Endothelial cell of umbilical vein (primary cell): Measurements from ENCODE around the gene LMO7. TPM values are rescaled to one million over a fixed set of nuclear protein-coding genes. Genes with fewer than 3 reads are reported as not detected.

ENCODE experiments used
- BruUV-seq: library from RNA; stranded (reverse); fragments of 400-500 nt; replicated peaks from 2 replicates; lab custom pipeline; 2021; lab: Mats Ljungman, UMichigan
- CTCF ChIA-PET: fragments of 300-600, 350-600 bp; sonication (Branson Sonifier 250); formaldehyde crosslinking; loops from one replicate; lab custom pipeline; 2021; ENCODE audit warnings: antibody characterized with exemption, inconsistent platforms; lab: Charles Lee
- POLR2A ChIA-PET: fragments of 300-600, 350-600 bp; sonication (Branson Sonifier 250); formaldehyde crosslinking; loops from one replicate; lab custom pipeline; 2021; ENCODE audit warnings: antibody characterized with exemption, inconsistent platforms; lab: Charles Lee
- DNase-seq: peaks from one replicate; pipeline ENCODE4 v3.0.0-alpha.2; 2011; ENCODE audit warnings: low read depth, low spot score
- FAIRE-seq: peaks from 2 replicates; lab custom pipeline; 2011; peaks lifted over from hg19 to GRCh38; lab: Jason Lieb, UNC
- H2AFZ ChIP-seq: 2 replicates; pipeline ENCODE4 v1.6.0; 2012; ENCODE audit warnings: low read depth, low read length, control low read depth, inconsistent platforms
- H3K27ac ChIP-seq: 2 replicates; pipeline ENCODE4 v1.5.1; 2011; ENCODE audit warnings: low read depth, mild to moderate bottlenecking, control low read depth, low read length, moderate library complexity; ENCODE audit not compliant: insufficient read depth
- H3K27me3 ChIP-seq, 2 experiments: 2 replicates each; pipeline versions ENCODE4 v1.6.0 to v1.6.1; 2011; ENCODE audit warnings: low read length in 2 of 2, mixed read lengths in 1 of 2; ENCODE audit not compliant: control insufficient read depth in 2 of 2, insufficient read depth in 2 of 2
- H3K36me3 ChIP-seq, 2 experiments: 2 replicates in 1 of 2; 3 replicates in 1 of 2; pipeline ENCODE4 v1.5.1; 2011; ENCODE audit warnings: low read length in 2 of 2, mild to moderate bottlenecking in 1 of 2, moderate library complexity in 1 of 2; ENCODE audit not compliant: control insufficient read depth in 2 of 2, insufficient read depth in 2 of 2; ENCODE audit errors: extremely low read depth in 1 of 2
- H3K4me1 ChIP-seq: 3 replicates; pipeline ENCODE4 v1.5.1; 2011; ENCODE audit warnings: mild to moderate bottlenecking, low read length; ENCODE audit not compliant: control insufficient read depth, insufficient read depth; ENCODE audit errors: extremely low read depth
- H3K4me2 ChIP-seq: 2 replicates; pipeline ENCODE4 v1.6.1; 2011; ENCODE audit warnings: low read length, control low read depth, mixed read lengths; ENCODE audit not compliant: insufficient read depth
- H3K4me3 ChIP-seq, 3 experiments: fragments of 200-600 bp in 1 of 3; sonication (generic), shearing (Covaris generic) in 1 of 3; replicated peaks in 1 of 3; 2 replicates each; pipeline ENCODE4 v1.5.1; 2011 to 2016; ENCODE audit warnings: control low read depth in 3 of 3, low read length in 3 of 3, mild to moderate bottlenecking in 2 of 3, inconsistent platforms in 1 of 3, low read depth in 1 of 3, moderate library complexity in 1 of 3; ENCODE audit not compliant: insufficient read depth in 1 of 3
- H3K79me2 ChIP-seq: 2 replicates; pipeline ENCODE4 v1.6.0; 2012; ENCODE audit warnings: low read length, inconsistent platforms; ENCODE audit not compliant: control insufficient read depth, insufficient read depth
- H3K9ac ChIP-seq: replicated peaks from 2 replicates; pipeline ENCODE3; 2011; ENCODE audit warnings: low read length, control low read depth; ENCODE audit not compliant: insufficient read depth; ENCODE audit errors: extremely low read depth
- H3K9me1 ChIP-seq: replicated peaks from 3 replicates; pipeline ENCODE4 v1.6.0; 2011; ENCODE audit warnings: mild to moderate bottlenecking, low read length; ENCODE audit not compliant: control insufficient read depth, insufficient read depth; ENCODE audit errors: extremely low read depth
- H3K9me3 ChIP-seq: replicated peaks from 2 replicates; pipeline ENCODE4 v1.5.1; 2012; ENCODE audit warnings: low read length, inconsistent platforms; ENCODE audit not compliant: control insufficient read depth, insufficient read depth
- H4K20me1 ChIP-seq: replicated peaks from 2 replicates; pipeline ENCODE3; 2011; ENCODE audit warnings: mild to moderate bottlenecking, low read length; ENCODE audit not compliant: control insufficient read depth, insufficient read depth; ENCODE audit errors: extremely low read depth
- EZH2 ChIP-seq: IDR thresholded peaks from 2 replicates; pipeline ENCODE4 v1.6.1; 2012; ENCODE audit warnings: borderline replicate concordance, low read depth, mild to moderate bottlenecking, moderate library complexity, low read length, inconsistent platforms; ENCODE audit not compliant: severe bottlenecking
- FOS ChIP-seq: IDR thresholded peaks from 2 replicates; pipeline ENCODE4 v1.6.1; 2011; ENCODE audit warnings: mild to moderate bottlenecking, low read length, moderate library complexity, borderline replicate concordance; ENCODE audit not compliant: insufficient read depth
- GATA2 ChIP-seq: IDR thresholded peaks from 2 replicates; pipeline ENCODE4 v1.7.0; 2011; ENCODE audit warnings: low read depth, mild to moderate bottlenecking, moderate library complexity, mixed read lengths, low read length; ENCODE audit not compliant: insufficient read length, insufficient read depth
- JUN ChIP-seq: IDR thresholded peaks from 2 replicates; pipeline ENCODE4 v1.6.1; 2011; ENCODE audit warnings: borderline replicate concordance, low read depth; ENCODE audit not compliant: insufficient read length, insufficient read depth
- MYC ChIP-seq: IDR thresholded peaks from one replicate; pipeline ENCODE4 v1.6.1; 2011; ENCODE audit warnings: mild to moderate bottlenecking, low read depth, low read length
- POLR2A ChIP-seq: IDR thresholded peaks from 2 replicates; pipeline ENCODE4 v1.6.1; 2012; ENCODE audit warnings: low read depth, mild to moderate bottlenecking, control low read depth, low read length
- POLR2AphosphoS5 ChIP-seq: IDR thresholded peaks from 2 replicates; pipeline ENCODE4 v1.6.1; 2012; ENCODE audit warnings: low read depth, mild to moderate bottlenecking, control low read depth, low read length, moderate library complexity; ENCODE audit not compliant: insufficient read depth
- dilution Hi-C: fragments of 300-500 bp; cut with MboI; formaldehyde crosslinking; loops from one replicate; pipeline ENCODE4 v1.15.0; 2019; ENCODE audit warnings: low sequenced_read_pairs; ENCODE audit not compliant: extremely low pct_ligation_motif_present
- intact Hi-C: fragments of 100-400 bp; cut with micrococcal nuclease; formaldehyde crosslinking; loops from one replicate; pipeline ENCODE4 v1.10.0; 2022
- polyA plus RNA-seq, 4 experiments: library from polyadenylated mRNA; depleted of rRNA in 3 of 4; stranded (reverse) in 3 of 4; unstranded in 1 of 4; fragments of >200 nt; gene quantifications; 2 replicates each; pipeline versions ENCODE4 v1.2.1 to v1.2.3, GENCODE V29; 2011 to 2012; ENCODE audit warnings: missing spikeins in 1 of 4
- total RNA-seq: library from RNA; stranded (reverse); gene quantifications from 2 replicates; pipeline ENCODE4 v1.2.3, GENCODE V29; 2021
- TF ChIP-seq, protein P1 (sequence below): IDR thresholded peaks from 2 replicates; pipeline ENCODE4 v1.6.1; 2011; ENCODE audit not compliant: insufficient read depth, insufficient read length
- TF ChIP-seq, protein P2 (sequence below), 2 donors: IDR thresholded peaks; 1 replicate in 1 of 2; 2 replicates in 1 of 2; pipeline ENCODE4 v1.5.1; 2011; ENCODE audit warnings: low read length in 2 of 2, mild to moderate bottlenecking in 2 of 2, moderate library complexity in 2 of 2, control low read depth in 1 of 2, inconsistent platforms in 1 of 2, low read depth in 1 of 2; ENCODE audit not compliant: insufficient read depth in 1 of 2; ENCODE audit errors: extremely low read depth in 1 of 2

The LMO7 gene
- total and polyA plus RNA-seq, 2 donors (not counting 3 experiments of a cell fraction or from before 2014, with no cell fraction given): 10.5 to 21.1 TPM

DNA sequence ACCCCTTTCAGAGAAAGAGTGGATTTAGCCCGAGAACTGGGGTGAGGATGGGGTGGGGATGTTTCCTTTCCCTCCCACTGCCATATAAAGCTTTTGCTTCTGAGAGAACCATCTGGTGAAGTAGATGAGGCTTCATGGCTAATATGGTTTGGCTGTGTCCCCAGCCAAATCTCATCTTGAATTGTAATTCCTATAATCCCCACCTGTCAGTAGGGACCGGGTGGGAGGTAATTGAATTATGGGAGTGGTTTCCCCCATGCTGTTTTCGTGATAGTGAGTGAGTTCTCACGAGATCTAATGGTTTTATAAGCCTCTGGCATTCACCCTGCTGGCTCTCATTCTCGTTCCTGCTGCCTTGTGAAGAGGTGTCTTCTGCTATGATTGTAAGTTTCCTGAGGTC is 270.9 kb downstream of the LMO7 start:
- no peaks in the 10 kb centered on the region for H3K4me1 ChIP-seq
- intact Hi-C loops: no loop called here
- H3K9me3 ChIP-seq: no peaks in the 10 kb centered on the region
- no TSS peak for BruUV-seq
- no peak overlapping the region for H2AFZ ChIP-seq
- H3K36me3 ChIP-seq: no peaks in the 10 kb centered on the region
- FAIRE-seq: no peak
- ChIA-PET POLR2A (no interaction called here), CTCF (no interaction called here)
- TF ChIP-seq POLR2A (no peak), MYC (no peak), POLR2AphosphoS5 (no peak), FOS (no peak), EZH2 (no peak), JUN (no peak), GATA2 (no peak)
- TF ChIP-seq, protein P1, sequence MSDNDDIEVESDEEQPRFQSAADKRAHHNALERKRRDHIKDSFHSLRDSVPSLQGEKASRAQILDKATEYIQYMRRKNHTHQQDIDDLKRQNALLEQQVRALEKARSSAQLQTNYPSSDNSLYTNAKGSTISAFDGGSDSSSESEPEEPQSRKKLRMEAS: no peak
- TF ChIP-seq, protein P2, sequence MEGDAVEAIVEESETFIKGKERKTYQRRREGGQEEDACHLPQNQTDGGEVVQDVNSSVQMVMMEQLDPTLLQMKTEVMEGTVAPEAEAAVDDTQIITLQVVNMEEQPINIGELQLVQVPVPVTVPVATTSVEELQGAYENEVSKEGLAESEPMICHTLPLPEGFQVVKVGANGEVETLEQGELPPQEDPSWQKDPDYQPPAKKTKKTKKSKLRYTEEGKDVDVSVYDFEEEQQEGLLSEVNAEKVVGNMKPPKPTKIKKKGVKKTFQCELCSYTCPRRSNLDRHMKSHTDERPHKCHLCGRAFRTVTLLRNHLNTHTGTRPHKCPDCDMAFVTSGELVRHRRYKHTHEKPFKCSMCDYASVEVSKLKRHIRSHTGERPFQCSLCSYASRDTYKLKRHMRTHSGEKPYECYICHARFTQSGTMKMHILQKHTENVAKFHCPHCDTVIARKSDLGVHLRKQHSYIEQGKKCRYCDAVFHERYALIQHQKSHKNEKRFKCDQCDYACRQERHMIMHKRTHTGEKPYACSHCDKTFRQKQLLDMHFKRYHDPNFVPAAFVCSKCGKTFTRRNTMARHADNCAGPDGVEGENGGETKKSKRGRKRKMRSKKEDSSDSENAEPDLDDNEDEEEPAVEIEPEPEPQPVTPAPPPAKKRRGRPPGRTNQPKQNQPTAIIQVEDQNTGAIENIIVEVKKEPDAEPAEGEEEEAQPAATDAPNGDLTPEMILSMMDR (IDR thresholded peaks at IDR 0.05; ENCODE audit: extremely low read depth in 1 of 2, insufficient read depth in 1 of 2, low read depth in 1 of 2, low read length in 2 of 2): no peak
- no peak overlapping the region for H3K27ac ChIP-seq
- dilution Hi-C loops: no loop called here
- H3K9me1 ChIP-seq: no peaks in the 10 kb centered on the region
- no peak overlapping the region for H3K9ac ChIP-seq
- no peaks in the 10 kb centered on the region for H3K79me2 ChIP-seq
- DNase-seq: no peak
- H4K20me1 ChIP-seq: peaks cover 2% of the 10 kb centered on the region
- H3K4me3 ChIP-seq: no peak overlapping the region
- H3K27me3 ChIP-seq: peaks cover 4 to 6% of the 10 kb centered on the region in 2 experiments
- no peak overlapping the region for H3K4me2 ChIP-seq
